A673 (cell line): Measurements from ENCODE around the gene HDGF.

Experiments used
- EZH2 ChIP-seq: fragments of 200-600 bp; sonication (generic); IDR thresholded peaks from 2 replicates; pipeline ENCODE4 v1.6.1; 2017; ENCODE audit warnings: borderline replicate concordance, low read depth, mild to moderate bottlenecking, mixed read lengths, antibody characterized with exemption, low read length; ENCODE audit not compliant: poor library complexity, severe bottlenecking
- TF ChIP-seq, protein P1 (sequence below): fragments of 300-800, 200-600 bp; sonication (generic); conservative IDR thresholded peaks from 2 replicates; pipeline ENCODE4 v1.5.1; 2017; ENCODE audit warnings: low read depth, mild to moderate bottlenecking, antibody characterized with exemption, low read length, moderate library complexity, mixed read lengths

DNA sequence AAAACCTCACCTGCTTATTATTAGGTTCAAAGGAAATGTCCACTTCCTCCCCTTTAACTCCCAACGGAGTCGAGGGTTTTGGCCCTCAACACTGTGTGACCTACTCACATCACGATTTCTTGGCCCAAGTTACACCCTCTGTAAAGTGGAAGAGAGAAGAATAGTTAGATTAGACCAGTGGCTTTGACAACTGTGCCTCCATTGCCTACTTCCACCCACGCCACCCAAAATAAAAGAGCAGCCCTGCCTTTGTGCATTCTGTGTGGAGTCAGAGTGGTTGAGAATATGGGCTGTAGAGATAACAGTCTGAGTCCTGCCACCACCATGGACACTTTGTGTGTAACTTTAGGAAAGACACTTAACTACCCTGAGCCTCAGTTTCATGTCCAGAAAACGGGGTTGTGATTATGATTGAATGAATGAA lies 4.1 kb upstream of the HDGF start:
- TF ChIP-seq, protein P1, sequence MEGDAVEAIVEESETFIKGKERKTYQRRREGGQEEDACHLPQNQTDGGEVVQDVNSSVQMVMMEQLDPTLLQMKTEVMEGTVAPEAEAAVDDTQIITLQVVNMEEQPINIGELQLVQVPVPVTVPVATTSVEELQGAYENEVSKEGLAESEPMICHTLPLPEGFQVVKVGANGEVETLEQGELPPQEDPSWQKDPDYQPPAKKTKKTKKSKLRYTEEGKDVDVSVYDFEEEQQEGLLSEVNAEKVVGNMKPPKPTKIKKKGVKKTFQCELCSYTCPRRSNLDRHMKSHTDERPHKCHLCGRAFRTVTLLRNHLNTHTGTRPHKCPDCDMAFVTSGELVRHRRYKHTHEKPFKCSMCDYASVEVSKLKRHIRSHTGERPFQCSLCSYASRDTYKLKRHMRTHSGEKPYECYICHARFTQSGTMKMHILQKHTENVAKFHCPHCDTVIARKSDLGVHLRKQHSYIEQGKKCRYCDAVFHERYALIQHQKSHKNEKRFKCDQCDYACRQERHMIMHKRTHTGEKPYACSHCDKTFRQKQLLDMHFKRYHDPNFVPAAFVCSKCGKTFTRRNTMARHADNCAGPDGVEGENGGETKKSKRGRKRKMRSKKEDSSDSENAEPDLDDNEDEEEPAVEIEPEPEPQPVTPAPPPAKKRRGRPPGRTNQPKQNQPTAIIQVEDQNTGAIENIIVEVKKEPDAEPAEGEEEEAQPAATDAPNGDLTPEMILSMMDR: no peak
- no peak for TF ChIP-seq EZH2
